UCSD-AML1 (cell line): ENCODE measurements around the gene AGFG2.

Experiments used
- DNase-seq: peaks from one replicate; lab custom pipeline; 2025; ENCODE audit not compliant: unreplicated experiment; lab: John Stamatoyannopoulos, UW

The AGFG2 gene

DNA sequence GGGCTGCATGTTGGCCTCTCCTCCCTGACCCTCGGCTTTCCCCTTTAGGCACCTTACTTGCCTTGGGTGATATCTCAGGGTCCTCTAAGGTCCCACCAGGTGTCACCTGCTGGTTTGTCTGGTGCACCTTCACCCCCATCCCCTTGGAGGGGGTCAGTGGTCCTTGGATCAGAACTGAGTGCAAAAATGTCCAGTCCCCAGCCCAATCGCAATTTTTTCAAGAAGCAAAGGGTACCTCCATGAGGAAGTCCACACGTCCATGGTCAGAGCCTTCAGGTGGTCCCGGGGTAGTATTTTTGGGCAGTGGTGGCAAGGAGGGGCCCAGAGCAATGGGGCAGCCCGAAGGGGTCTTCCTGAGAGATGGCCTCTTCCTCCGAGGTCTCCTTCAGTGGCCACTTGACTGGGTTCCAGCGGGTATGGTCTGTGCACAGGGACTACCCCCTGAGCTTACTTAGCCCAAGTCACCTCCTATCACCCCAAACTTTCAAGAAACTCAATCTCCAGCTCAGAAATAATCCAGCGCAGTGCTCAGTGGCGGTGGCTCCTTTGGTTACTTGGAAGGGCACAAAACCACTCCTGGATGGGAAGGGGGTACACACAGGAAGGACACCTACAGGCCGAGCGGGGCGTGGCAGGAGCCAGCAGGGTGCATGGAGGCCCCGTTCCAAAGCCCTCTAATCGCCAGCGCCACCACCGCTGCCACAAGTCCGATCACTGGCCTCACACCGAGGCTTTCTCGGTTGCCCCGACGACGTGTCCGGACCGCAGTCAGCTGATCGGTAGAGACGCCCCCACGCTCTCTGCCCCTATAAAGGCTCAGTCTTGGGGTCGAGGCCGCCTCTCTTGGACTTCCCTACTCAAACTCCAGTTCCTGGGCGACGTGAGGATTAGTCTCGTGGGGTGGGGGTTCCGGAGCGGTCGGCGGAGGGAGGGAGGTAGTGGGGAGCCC lies 30.2 kb downstream of the AGFG2 start:
- DNase-seq, result peak; percentile 12

DNA sequence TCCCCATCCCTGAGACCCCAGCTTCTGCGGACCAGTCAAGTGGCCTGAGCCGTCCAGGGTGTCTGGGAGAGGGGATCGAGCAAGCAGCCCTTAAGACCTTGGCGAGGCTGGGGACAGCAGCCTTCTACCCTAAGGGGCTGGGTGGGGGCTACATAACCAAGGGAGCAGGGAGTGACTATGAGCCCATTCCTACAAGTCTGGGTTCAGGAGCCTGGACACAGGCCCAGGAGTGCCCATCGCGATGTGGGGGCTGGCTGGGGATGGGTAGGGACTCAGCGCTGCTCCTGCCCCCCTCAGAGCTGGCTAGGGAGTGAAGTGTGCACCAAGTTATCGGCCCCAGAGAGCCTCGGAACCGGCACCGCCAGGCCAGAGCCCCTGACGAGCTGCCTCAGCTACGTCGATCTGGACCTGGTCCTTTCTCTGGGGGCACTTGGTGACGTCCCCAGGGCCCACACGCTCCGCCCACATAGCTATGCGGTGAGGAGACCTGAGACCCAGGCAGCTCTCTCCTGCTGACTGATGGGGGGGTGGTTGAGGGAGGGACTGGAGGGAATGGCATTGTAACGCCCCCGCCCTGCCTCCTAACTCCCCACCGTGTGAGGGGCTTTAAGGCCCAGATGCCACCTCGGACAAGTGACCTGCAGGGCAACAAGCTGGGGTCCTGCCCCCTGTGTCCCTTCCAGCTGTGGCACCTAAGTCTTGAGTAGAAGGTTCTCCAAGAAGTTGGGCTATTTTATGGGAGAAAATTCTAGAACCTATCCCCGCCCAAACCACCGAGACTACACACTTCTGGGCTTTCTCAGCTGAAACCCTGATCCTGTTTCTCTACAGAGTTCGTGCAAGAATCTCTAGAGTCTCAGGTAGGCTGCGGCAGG lies 32.2 kb downstream of the AGFG2 start:
- no peak for DNase-seq

DNA sequence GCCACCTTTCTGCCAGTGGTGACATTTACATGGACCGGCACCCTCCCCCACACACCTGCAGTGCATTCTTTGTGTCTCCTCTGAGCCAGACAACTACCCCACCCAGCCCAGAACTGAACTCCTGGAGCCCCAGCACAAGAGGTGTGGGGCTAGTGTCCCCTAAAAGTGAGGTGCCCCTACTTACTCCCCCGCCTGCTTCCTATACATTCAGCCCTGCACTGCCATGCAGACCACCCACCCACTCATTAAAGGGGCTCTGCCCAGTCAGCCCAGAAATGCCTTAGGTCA lies 32.8 kb downstream of the AGFG2 start:
- no peak for DNase-seq

DNA sequence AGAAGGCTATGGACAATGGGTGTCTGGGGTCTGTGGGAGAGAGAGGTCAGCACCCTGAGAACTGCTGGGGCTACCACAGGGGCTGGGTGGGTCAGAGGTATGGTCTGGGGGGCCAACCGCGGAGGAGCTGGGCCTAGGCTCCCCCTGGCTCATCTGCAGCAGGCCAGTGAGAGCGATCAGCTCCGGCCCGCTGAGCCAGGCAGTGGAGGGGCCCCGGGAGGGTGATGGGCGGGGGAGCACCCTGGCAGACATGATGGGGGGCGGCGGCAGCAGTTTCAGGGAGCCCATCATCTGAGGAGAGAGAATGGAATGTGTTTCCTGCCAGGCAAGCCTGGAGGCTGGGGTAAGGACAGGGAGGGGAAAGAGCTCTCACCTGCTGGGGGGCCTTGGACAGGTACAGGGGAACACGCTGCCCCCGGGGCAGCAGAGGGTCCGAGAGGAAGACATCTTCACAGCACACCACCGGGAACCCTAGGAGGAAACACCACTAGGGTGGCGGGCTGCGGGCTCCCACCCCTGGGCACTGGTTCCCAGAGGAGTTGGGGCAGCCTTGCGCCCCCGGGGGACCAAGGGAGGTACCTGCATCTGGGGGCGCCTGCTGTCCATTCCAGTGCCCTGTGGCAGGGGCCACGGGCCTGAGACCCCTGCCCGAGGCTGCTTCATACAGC lies 33.4 kb downstream of the AGFG2 start:
- DNase-seq, result no peak

DNA sequence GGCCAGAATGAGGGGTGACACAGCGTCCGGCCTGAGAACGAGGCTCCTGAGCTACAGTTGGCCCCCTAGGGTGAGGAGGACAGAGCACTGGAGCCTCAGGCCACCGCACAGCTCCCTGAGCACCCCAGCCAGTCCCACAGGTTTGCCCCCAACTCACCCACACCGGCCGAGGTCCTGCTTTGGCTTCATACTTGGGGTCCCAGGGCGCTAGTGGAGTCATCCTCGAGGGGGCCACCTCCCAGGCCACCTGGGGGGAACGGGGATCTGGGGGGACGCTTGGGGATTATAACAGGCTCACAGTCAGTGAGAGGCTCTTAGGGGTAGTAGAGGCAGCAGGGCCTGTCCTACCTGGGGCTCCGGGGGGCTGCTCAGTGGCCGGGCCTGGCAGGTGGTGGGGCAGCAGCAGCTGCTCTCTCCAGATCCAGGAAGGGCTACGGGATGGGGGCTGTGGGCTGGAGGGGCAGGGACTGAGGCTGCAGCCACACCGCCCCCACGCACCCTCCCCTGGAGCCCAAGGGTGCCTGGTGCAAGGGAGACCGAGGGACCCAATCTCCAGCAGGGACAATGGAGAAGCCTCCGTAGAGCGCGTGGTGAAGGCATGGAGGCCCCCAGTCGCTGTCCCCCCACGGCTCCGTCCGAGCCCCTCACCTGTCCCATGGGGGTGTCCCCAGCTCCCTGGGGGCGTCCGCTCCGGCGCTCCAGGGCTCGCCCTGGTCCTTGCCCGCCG lies 34.1 kb downstream of the AGFG2 start:
- DNase-seq, result no peak

DNA sequence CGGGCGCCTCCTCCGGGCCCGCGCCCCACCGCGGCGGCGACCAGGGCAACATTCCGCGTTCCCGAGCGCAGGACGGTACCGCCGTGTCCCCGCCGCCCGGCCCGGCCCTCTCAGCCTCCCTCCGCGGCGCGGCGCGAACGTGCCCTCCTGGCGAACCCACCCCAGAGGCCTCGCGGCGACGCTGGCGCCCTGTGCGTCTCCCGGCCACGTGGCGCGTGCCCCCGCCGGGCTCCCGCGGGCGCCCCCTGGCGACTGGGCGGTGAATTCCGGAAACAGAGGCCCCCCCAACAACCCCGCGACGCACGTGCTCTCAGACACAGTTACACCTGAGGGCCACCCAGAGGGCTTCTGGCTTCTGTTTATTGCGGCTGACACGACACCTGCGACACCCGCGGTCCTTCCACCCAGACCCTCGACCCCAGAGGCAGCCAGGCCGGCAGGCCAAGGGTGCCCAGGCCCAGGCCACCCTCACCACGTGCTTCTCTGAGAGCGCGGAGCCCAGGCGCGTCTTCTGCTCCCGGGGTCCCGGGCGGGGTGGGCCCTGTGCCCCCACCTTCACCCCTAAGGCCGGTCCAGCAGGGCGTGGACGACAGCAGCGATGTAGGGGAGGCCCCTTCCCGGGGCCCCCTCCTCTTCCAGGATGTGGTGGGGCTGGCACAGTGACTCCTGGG lies 34.8 kb downstream of the AGFG2 start, which contains the start of gene SAP25:
SAP25 (minus strand) TSS at position 210 of the 671 bp plus-strand sequence; CDS start at position 52, 158 bp downstream.
- DNase-seq, result no peak

DNA sequence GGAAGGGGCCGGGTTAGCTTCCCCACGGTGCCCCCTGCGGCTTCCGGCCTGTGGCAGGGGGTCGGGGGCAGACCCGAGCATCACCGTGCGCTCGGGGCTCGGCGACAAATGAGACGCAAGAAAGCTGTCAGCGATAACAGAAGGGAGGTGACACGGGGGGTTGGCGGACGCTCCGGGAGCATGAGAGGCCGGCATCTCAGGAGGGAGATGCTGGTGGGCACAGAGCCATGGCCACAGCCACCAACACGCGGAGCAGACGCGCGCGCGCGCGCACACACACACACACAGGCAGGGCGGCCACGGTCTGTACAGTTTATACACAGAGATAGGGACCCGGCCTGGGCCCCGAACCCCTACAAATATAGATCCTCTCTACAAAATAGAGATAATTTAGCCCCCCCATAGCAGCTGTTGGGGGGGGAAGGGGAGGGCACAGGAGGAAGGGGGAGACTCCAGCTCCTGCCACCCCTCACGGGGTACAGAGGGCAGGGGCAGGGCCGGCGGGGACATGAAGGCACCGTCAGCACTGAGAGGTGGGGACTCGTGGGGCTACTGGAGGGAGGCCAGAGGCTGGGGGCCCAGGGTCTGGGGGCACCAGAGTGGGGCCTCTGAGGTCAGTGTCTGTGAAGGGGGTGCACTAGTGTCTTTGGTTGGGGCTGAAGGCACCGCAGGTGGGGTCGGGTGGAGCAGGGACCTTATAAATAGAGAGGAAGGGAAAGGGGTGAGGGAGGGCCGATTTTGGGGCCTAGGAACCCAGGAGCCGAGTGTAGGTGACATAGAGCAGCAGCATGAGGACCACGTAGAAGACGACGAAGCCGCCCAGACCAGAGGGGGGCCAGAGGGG lies 35.6 kb downstream of the AGFG2 start:
- DNase-seq, result no peak

DNA sequence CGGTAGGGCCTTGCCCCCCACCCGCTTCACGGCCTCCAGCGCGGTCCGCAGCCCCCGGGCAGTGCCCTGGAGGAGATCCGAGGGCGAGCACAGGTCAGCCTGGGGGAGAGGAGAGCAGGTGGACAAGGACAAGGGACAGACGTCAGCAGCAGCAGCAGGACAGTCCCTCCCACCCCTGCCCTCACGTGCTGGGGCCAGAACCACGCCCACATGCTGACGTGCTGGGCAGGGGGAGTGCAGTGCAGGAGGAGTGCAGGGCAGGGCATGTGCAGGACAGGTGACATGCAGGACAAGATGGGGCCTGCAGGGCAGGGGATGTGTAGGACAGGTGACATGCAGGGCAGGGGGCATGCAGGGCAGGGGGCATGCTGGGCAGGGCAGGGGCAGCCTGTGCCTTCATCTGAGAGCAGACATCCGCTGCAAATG lies 36.2 kb downstream of the AGFG2 start:
- DNase-seq, result no peak

DNA sequence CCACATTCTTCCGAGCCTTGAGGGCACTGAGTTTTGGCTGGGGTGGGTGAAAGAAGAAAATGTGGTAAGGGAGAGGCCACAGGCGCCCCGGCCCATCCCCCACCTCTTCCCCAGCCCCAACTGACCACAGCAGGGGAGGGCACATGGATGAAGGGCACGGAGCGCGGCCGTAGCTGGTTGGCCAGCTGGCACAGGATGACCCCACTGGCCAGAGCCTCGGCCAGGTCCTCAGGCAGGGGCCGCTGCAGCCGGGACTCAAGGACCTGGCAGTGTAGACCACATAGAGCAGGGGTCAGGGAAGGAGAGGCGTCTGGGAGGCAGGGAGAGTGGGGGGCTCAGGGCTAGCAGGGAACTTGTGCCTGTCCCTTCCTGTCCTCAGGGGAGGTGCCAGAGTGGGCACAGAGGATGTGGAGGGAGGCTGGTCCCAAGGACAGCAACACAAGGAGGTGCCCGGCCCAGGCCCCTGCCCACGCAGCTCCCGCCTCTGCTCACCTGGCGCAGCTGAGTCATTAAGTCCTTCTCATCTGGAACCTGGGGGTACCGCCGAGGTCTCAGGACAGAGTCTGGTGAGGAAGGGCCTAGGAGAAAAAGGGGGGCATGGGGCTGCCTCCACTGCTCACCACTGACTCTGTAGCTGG lies 36.9 kb downstream of the AGFG2 start:
- DNase-seq, result no peak

DNA sequence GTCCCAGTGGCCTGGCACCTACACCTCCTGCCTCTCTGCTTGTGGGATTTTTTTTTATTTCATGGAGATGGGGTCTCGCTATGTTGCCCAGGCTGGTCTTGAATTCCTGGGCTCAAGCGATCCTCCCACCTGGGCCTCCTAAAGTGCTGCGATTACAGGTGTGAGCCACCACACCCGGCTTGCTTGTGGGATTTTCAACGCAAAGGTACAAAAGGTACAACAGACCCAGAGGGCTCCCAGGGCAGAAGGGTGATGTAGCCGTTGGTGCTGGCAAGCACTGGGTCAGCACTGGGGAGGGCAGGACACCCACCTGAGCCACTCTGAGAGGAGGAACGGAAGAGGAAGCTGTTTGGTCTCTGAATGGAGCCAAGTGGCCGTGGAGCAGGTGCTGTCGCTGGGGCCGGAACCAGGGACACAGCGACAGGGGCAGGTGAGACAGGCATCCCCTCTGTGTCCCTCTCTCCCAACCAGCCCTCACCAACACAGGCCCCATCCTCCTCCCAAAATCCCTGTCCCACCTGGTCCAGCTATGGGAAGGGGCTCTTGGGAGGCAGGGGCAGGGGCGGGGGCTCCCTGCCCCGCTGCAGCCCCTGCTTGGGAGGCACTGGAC lies 37.5 kb downstream of the AGFG2 start:
- no peak for DNase-seq

DNA sequence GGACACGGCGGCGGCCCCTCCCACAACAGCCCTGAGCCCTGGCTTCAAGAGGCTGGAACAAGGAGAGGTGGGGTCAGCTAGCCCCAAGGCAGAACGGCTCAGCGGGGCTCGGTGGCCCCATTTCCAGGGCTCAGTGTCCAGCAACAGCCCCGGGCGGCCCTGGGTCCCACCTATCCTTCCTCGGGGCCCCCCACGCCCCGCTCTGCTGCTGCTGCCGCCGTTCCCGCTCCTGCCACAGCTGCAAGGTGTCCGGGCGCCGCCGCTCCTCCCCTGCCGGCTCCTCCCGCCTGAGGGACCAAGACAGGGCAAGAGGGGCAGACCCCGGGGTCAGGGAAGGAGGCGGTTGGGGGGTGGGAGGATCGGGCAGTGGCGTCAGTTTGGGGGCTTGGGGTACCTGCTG lies 38.1 kb downstream of the AGFG2 start:
- no peak for DNase-seq

DNA sequence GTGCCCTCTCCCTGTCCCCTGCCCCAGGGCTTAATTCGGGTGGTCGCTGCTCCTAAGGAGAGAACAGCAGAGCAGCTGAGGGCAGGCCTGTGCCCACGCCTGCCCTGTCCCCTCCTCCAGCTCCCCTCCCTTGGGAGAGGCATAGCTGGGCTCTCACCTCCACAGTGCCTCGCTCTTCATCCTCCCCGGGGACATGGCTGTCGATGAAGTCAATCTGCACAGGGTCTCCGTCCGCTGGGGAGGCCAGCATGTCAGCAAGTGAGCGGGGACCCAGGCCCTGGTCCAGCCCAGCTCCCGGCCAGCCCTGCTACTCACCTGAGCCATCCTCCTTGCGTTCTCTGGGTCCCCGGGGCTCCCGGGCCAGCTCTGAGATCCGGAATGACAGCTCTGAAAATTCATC lies 38.5 kb downstream of the AGFG2 start:
- no peak for DNase-seq

DNA sequence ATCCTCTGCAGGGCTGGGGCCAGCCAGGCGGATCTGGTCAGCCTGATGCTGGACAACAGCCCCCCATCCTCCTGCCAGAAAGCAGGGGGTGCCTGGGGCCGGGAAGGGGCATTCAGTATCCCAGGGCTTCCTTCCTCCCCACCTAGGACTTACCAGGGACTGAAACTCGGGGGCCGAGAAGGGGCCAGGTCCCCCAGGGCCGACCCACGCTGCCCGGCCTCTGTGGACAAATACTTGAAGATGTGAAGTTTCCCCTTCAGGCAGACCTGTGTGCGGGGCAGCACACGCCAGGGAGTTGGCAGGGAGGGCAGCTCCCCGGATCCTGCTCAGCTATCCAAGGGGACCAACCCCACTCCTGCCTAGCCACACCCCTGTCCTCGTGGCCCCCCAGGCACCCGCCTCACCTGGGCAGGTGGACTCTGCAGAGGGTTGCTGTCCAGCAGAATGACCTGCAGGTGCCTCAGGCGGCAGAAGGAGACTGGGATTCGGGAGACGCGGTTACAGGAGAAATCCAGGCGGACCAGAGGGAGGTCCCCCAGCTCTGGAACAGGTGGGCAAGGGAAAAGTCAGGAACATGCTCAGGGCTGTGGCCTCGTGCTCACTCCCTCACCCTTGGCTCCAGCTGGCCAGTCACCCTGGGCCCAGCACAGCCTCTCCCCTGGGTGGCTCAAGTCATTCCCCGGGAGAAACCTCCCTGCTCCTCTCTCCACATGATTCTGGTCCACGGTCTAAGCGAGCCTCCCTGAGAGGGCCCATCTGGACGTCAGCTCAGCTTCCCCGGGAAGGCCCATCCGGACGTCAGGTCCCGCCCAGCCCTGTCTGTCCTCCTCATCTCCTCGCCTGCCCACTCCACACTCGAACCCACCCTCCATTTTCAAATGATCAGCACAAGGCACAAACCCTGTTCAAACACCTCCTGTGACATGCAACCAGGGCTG lies 39.5 kb downstream of the AGFG2 start:
- no peak for DNase-seq

DNA sequence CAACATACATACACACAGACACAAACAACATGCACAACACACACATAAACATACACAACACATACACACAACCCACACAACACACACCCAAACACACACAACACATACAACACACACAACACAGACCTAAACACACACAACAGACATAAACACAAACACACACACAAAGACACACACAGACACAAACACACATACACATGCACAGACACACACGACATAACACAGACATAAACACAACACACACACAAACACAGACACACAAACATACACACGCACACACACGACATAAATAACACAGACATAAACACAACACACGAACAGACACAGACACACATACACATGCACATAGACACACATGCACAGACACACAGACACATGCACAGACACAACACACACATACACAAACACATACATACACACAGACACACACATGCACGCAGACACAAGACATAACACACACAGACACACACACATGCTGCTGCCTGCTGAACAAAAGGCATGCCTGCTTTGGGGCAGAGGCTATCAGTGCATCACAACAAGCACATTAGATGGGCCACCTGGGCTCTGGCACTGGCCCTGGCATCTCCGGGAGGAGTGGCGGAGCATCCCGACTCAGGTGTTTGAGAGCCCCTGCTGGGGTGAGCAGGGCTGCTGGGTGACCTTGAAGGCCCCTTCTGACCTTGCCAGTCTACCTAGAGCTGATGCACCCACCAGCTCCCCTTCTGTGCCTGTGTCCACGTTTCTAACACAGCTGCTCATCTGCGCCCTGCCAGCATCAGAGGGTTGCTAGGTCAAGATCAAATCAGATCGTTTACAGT lies 41.7 kb downstream of the AGFG2 start:
- DNase-seq, result no peak

DNA sequence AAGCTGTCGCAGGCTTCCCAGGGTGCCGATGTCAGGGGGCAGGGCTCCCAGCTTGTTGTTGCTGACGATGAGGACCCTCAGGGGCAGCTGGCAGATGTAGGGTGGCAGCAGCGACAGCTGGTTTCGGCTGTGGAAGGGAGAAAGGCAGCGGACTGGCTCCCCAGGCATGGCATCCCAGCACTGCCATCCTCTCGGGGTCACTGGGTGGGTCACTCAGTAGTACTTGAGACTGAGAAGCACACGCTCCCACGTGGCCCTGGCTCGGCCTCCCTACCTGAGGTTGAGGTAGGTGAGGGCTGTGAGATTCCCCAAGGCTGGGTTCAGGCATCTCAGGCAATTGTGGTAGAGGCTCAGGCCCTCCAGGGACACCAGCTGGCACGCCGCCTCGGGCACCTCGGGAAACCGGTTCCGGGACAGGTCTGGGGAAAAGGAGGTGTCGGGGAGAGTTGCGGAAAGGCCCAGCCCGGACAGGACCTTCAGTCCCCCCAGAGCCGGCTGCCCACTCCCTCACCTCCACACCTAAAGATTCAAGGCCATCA lies 43.1 kb downstream of the AGFG2 start:
- DNase-seq, result no peak

DNA sequence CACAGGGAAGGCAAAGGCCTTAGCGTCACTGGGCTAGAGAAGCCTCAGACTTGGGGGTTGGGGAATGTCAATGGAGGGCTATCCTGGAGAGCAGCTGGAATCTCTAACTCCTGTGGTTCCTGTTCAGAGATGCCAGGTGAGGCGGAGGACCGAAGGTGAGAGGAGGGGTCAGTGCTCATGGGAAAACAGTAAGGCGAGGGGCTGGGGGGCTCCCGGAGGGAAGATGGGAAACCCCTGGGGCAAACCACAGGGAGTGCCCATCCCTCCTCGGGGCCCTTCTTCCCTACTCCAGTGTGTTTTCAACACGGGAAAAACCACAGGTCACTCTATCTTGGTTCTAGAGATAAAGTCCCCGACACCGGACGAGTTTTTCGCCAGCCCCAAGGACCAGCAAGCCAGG lies 43.6 kb downstream of the AGFG2 start:
- DNase-seq, result no peak
